Measurements from ENCODE around the gene FBXO46. TPM values are rescaled to one million over a fixed set of nuclear protein-coding genes. Genes with fewer than 3 reads are reported as not detected.

The FBXO46 gene
- total and polyA plus RNA-seq, 2 of the 4 experiments (the other 2 are of a cell fraction), result 3.0 to 6.8 TPM

DNA sequence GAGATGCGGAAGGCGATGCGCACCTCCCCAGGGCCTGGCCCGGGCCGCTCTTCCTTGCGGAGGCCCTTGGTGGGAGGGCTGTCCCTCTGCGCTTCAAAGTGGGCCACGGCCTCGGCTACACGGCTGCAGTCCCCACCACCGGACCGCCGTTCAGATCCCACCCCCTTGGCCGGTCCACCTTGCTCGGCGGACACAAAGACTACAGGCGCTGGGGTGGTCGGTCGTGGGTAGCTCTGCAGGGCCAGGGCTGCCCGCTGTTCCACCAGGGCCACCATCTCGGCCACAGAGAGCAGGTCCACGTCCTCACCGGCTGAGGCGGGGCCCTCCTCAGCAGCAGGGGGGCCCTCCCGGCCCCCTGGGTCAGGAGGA lies 18.0 kb downstream of the FBXO46 start:
- no peak overlapping the region for H2BK5ac ChIP-seq (ENCODE audit: low read depth, low read length, poor library complexity, severe bottlenecking)
- no peaks in the 10 kb centered on the region for H3K27me3 ChIP-seq (ENCODE audit: control insufficient read depth, insufficient read depth, low read length)
- H3K56ac ChIP-seq (ENCODE audit: extremely low read depth, insufficient read depth, low read length), result no peak overlapping the region
- no peak overlapping the region for H3K23ac ChIP-seq (ENCODE audit: low read depth, low read length)
- DNase-seq (no peak), ATAC-seq (ENCODE audit: low read depth) (no peak)
- TF ChIP-seq NFE2L2 (IDR thresholded peaks at IDR 0.05; ENCODE audit: low read depth, low read length) (no peak), MAFK (IDR thresholded peaks at IDR 0.05; ENCODE audit: low read depth, low read length) (no peak), CEBPB (IDR thresholded peaks at IDR 0.05; ENCODE audit: low read depth, low read length) (no peak), POLR2A (IDR thresholded peaks at IDR 0.05; ENCODE audit: low read depth, low read length) (no peak), BHLHE40 (IDR thresholded peaks at IDR 0.05; ENCODE audit: low read depth, low read length) (no peak), RFX5 (IDR thresholded peaks at IDR 0.05; ENCODE audit: low read depth, low read length) (no peak), MAZ (IDR thresholded peaks at IDR 0.05; ENCODE audit: borderline replicate concordance, low read depth, low read length) (no peak), RCOR1 (IDR thresholded peaks at IDR 0.05; ENCODE audit: insufficient replicate concordance, low read length) (no peak), RAD21 (IDR thresholded peaks at IDR 0.05; ENCODE audit: low read length) (no peak), FOS (IDR thresholded peaks at IDR 0.05; ENCODE audit: low read depth, low read length) (no peak), SMC3 (IDR thresholded peaks at IDR 0.05; ENCODE audit: low read depth, low read length) (no peak), MXI1 (IDR thresholded peaks at IDR 0.05; ENCODE audit: borderline replicate concordance, low read depth, low read length) (no peak), ELK1 (IDR thresholded peaks at IDR 0.05; ENCODE audit: borderline replicate concordance, low read depth, low read length) (no peak), USF2 (IDR thresholded peaks at IDR 0.05; ENCODE audit: low read depth, low read length) (no peak), CHD1 (IDR thresholded peaks at IDR 0.05; ENCODE audit: low read depth, low read length) (no peak)
- TF ChIP-seq, protein P1, sequence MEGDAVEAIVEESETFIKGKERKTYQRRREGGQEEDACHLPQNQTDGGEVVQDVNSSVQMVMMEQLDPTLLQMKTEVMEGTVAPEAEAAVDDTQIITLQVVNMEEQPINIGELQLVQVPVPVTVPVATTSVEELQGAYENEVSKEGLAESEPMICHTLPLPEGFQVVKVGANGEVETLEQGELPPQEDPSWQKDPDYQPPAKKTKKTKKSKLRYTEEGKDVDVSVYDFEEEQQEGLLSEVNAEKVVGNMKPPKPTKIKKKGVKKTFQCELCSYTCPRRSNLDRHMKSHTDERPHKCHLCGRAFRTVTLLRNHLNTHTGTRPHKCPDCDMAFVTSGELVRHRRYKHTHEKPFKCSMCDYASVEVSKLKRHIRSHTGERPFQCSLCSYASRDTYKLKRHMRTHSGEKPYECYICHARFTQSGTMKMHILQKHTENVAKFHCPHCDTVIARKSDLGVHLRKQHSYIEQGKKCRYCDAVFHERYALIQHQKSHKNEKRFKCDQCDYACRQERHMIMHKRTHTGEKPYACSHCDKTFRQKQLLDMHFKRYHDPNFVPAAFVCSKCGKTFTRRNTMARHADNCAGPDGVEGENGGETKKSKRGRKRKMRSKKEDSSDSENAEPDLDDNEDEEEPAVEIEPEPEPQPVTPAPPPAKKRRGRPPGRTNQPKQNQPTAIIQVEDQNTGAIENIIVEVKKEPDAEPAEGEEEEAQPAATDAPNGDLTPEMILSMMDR (conservative IDR thresholded peaks at IDR 0.05; ENCODE audit: low read depth, low read length), result no peak
- 97% methylated on average over 14 of the region's 25 CpGs; no CpG with 5 or more reads in 1 of the 2 experiments for WGBS, 2 experiments (ENCODE audit: extremely low coverage in 2 of 2, insufficient read length in 1 of 2)
- no peak overlapping the region for H4K8ac ChIP-seq (ENCODE audit: low read depth in 2 of 2, low read length in 2 of 2)
- H2BK20ac ChIP-seq (ENCODE audit: low read depth, low read length), result no peak overlapping the region
- H3K27ac ChIP-seq (ENCODE audit: insufficient read depth, low read length), result no peak overlapping the region
- no peak overlapping the region for H2BK15ac ChIP-seq (ENCODE audit: low read depth, low read length)
- no peak overlapping the region for H4K5ac ChIP-seq (ENCODE audit: low read depth, low read length)
- no peak overlapping the region for H2AK5ac ChIP-seq (ENCODE audit: low read depth, low read length)
- BruUV-seq (replicated peaks), result no TSS peak
- no peaks in the 10 kb centered on the region for H4K20me1 ChIP-seq (ENCODE audit: insufficient read depth, low read length)
- peaks cover 20% of the 10 kb centered on the region for H3K36me3 ChIP-seq (ENCODE audit: control insufficient read depth, insufficient read depth, low read length)
- in situ Hi-C loops (cut with MboI; ENCODE audit: low sequenced_read_pairs), result no loop called here
- H3K9me3 ChIP-seq (ENCODE audit: control insufficient read depth, insufficient read depth, low read length), result no peaks in the 10 kb centered on the region
- no peak overlapping the region for H2BK120ac ChIP-seq (ENCODE audit: low read depth, low read length)
- no peak overlapping the region for H2AK9ac ChIP-seq (replicated peaks; ENCODE audit: low read depth, low read length, poor library complexity)
- no peak overlapping the region for H3K14ac ChIP-seq (replicated peaks; ENCODE audit: low read depth, low read length)
- POLR2A ChIA-PET (ENCODE audit: unreplicated experiment), result no interaction called here
- H2AFZ ChIP-seq (replicated peaks; ENCODE audit: low read length, poor library complexity), result no peak overlapping the region
- no peak overlapping the region for H3K9ac ChIP-seq (ENCODE audit: low read depth, low read length)
- intact Hi-C loops (cut with micrococcal nuclease), result no loop called here
- peaks cover 2% of the 10 kb centered on the region; the same call in 1 of the 2 replicates for H3K4me1 ChIP-seq (ENCODE audit: control insufficient read depth, insufficient read depth, low read length)
- H3K4me2 ChIP-seq (ENCODE audit: low read depth, low read length), result no peak overlapping the region
- no peak overlapping the region for H3K4me3 ChIP-seq (ENCODE audit: insufficient read depth, low read depth, low read length)
- no peak overlapping the region for H4K91ac ChIP-seq (ENCODE audit: insufficient read depth, low read depth, low read length)
- peaks cover 27 to 61% of the 10 kb centered on the region in 2 experiments for H3K79me1 ChIP-seq (ENCODE audit: low read depth in 1 of 2, low read length in 2 of 2)
- CTCF ChIA-PET, result no interaction called here
- no peaks in the 10 kb centered on the region for H3K9me1 ChIP-seq (ENCODE audit: insufficient read depth, low read length)
- dilution Hi-C loops (cut with HindIII; ENCODE audit: low sequenced_read_pairs, unreplicated experiment), result no loop called here
- no peak overlapping the region for H3K18ac ChIP-seq (ENCODE audit: low read depth, low read length)
- H3K4ac ChIP-seq (ENCODE audit: low read depth, low read length), result no peak overlapping the region

All from IMR-90 (cell line).